GM19397 (cell line): ENCODE results near the gene PPP2R3C.
"Not testable (repeated sequence)": the region's sequence is repeated elsewhere in the genome, so short reads cannot be mapped to it uniquely, and the experiment has no call there.

Experiments used
- ATAC-seq: cut with Tn5 transposase; IDR thresholded peaks from one replicate; pipeline ENCODE4 v1.9.1; 2021; ENCODE audit warnings: mild to moderate bottlenecking, moderate library complexity; ENCODE audit not compliant: unreplicated experiment

PPP2R3C gene

GRCh38 chr14:35121887-35122695 lies at the start of gene PPP2R3C, which contains the start of gene PRORP:
TSS of gene PPP2R3C (minus strand) at chr14:35121990. CDS start at chr14:35121959, 31 bp downstream.
TSS of gene PRORP (plus strand) at chr14:35122552. CDS start at chr14:35123246, 694 bp downstream.
- ATAC-seq = peak; percentile 81

GRCh38 chr14:35167496-35167895 lies 45.7 kb upstream of the PPP2R3C start:
- no peak for ATAC-seq

GRCh38 chr14:35164849-35165248 lies 43.1 kb upstream of the PPP2R3C start:
- ATAC-seq = no peak

- ATAC-seq = no peak
These were observed 41.6 kb upstream of the PPP2R3C start for GRCh38 chr14:35163384-35163783.

GRCh38 chr14:35161231-35161630 lies 39.4 kb upstream of the PPP2R3C start:
- no peak for ATAC-seq

GRCh38 chr14:35159742-35160409 lies 38.1 kb upstream of the PPP2R3C start:
- no peak for ATAC-seq

- no peak for ATAC-seq
These were observed 37.3 kb upstream of the PPP2R3C start for GRCh38 chr14:35158951-35159653.

- ATAC-seq = no peak
These were observed 36.7 kb upstream of the PPP2R3C start for GRCh38 chr14:35158491-35158890.

GRCh38 chr14:35155962-35156361 lies 34.2 kb upstream of the PPP2R3C start:
- peak; percentile 59 for ATAC-seq

GRCh38 chr14:35154016-35154415 lies 32.2 kb upstream of the PPP2R3C start:
- no peak for ATAC-seq

GRCh38 chr14:35152531-35152930 lies 30.7 kb upstream of the PPP2R3C start:
- not testable (repeated sequence) for ATAC-seq

GRCh38 chr14:35149239-35149638 lies 27.4 kb upstream of the PPP2R3C start:
- no peak for ATAC-seq

- no peak for ATAC-seq
These were observed 25.9 kb upstream of the PPP2R3C start for GRCh38 chr14:35147711-35148110.

- ATAC-seq = no peak
These were observed 25.4 kb upstream of the PPP2R3C start for GRCh38 chr14:35147186-35147585.

GRCh38 chr14:35146711-35147149 lies 24.9 kb upstream of the PPP2R3C start:
- ATAC-seq = no peak

- no peak for ATAC-seq
These were observed 22.2 kb upstream of the PPP2R3C start for GRCh38 chr14:35144029-35144428.

GRCh38 chr14:35140718-35141581 lies 19.2 kb upstream of the PPP2R3C start:
- ATAC-seq = no peak

GRCh38 chr14:35138585-35138984 lies 16.8 kb upstream of the PPP2R3C start:
- no peak for ATAC-seq

- no peak for ATAC-seq
These were observed 12.7 kb upstream of the PPP2R3C start for GRCh38 chr14:35134329-35135123.
